GM18870 (cell line): ENCODE measurements around the gene CCDC148.
A peak's percentile ranks its signal among the peaks of the same experiment; 100 is the strongest.
"Not testable (repeated sequence)": the region's sequence is repeated elsewhere in the genome, so short reads cannot be mapped to it uniquely, and the experiment has no call there.

Experiments
- ATAC-seq: cut with Tn5 transposase; IDR thresholded peaks from one replicate; pipeline ENCODE4 v1.9.1; 2021; ENCODE audit warnings: moderate library complexity; ENCODE audit not compliant: unreplicated experiment

CCDC148 gene

DNA sequence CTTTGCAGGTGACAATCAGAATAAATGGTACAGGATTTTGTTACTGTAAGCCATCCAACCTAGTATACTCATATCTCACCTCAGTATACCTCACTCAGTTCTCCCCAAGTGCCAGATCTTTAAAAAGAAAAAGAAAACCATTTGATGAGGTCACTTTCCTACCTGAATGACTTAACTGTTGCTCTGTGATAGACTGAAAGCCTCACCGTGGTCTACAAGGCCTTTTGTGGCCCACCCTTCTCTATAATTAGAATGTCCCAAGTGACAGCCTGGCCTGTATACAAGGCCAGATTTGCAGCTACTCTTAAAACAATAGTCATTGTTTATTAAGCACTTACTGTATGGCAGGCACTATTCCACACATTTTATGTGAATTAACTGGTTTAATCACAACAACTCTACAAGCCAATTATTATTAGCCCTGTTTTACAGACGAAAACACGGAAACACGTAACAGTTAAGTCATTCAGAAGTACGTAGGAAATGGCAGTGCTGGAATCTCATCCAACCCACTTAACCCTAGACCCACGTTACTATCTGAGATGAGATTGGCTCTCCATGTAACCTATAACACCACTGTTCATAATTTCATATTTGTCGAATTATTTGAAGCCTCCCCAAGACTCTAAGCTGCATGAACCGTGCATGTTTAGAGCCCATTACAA, 28.5 kb upstream of the CCDC148 start:
- no peak for ATAC-seq

DNA sequence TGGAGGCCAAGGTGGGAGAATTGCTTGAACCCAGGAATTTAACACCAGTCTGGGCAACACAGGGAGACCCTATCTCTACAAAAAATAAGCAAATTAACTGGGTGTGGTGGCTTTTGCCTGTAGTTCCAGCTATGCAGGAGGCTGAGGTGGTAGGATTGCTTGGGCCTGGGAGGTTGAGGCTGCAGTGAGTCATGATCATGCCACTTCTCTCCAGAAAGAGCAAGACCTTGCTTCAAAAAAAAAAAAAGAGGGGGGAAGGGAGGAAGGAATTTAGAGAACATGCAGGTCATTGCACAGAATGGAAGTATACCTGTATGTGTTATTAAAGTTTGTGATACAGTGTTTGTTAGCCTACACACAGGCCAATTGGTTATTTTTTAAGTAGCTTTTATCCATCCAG, 26.0 kb upstream of the CCDC148 start:
- no peak for ATAC-seq

DNA sequence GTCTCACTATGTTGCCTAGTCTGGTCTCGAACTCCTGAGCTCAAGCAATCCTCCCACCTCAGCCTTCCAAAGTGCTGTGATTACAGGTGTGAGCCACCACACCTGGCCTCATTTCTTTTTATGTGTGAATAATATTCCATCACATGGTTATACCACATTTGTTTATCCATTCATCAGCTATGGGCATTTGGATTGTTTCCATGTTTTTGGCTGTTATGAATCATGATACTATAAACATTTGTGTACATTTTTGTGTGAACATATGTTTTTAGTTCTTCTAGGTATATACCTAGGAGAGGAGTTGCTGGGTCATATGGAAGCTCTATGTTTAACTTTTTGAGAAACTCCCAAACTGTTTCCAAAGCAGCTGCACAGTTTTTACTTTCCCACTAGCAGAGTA, 24.6 kb upstream of the CCDC148 start:
- ATAC-seq, result no peak

DNA sequence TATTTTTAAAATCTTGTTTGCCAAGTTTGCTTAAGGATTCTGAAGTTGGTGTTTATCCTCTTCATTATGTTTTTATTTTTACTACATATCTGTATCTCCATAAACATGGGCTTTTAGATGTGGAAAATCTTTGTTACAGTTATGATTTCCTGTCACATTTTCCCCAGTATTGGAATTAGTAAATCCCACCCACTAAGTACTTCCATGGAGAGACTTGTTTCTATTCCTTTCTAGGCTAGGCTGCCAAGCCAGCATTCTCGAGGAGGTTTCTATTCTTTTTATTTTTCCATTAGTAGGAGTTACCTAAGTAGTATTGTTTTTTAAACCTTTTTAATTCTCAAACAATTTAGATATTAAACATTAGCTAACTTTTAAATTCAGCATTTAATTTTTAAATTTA, 22.3 kb upstream of the CCDC148 start:
- no peak for ATAC-seq

DNA sequence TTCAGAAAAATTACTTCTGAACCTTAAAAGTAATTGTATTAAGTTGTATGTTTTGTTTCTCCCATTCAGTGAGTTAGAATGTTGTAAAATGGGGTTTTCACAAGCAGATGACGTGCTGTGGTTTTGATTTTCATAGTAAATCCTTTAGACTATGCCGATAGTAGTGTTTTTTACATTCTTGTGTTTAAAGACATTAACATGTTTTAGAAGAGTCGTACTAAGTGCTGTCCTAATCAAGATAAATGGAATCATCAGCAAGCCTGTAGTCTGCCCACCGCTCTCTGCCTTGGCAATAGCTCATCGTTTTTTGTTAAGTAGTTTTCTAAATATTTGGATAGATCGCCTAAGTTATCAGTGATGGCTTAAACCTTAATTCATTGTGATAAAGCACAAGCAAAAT, 21.7 kb upstream of the CCDC148 start:
- ATAC-seq, result no peak

DNA sequence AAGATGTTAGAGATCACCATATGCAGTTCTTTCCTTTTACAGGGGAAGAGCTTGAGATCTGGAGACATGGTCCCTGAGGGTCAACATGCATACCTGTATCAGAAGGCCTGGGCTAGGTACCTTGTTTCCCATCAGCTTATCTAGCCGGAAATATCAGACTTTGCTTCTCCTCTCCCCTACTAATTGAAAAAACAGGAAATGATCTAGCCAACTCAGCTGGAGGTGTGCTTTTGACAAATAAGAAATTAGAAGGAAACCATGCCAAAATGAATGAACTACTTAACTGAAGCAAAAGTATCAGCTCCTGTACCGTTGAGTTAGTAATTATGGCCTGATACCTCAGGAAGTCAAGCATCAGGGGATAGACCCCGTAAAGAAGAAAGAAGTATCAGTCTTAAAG, 20.6 kb upstream of the CCDC148 start:
- ATAC-seq, result no peak

DNA sequence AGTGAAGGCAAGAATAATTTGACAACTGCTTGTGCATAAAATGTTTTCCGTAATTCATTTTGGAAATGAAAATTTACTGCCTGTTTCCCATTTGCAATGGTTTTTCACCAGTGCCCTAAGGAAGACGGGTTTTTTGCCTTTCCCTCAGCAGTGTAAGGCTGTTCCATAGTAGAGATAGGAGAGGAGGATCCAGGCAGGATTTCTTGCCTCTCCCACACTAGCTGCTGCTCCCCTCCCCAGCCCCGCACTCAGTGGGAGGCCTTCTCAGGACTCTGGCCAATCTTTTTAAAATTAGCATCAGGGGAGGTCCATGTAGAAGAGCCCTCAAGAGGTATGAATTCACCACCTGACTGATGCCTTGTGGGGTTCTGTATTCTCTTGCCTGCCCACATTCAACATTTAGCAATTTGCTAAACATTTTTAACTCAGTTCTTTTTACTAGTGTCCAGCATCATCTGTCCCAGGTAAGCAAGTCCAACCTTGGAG, 18.0 kb upstream of the CCDC148 start:
- not testable (repeated sequence) for ATAC-seq

DNA sequence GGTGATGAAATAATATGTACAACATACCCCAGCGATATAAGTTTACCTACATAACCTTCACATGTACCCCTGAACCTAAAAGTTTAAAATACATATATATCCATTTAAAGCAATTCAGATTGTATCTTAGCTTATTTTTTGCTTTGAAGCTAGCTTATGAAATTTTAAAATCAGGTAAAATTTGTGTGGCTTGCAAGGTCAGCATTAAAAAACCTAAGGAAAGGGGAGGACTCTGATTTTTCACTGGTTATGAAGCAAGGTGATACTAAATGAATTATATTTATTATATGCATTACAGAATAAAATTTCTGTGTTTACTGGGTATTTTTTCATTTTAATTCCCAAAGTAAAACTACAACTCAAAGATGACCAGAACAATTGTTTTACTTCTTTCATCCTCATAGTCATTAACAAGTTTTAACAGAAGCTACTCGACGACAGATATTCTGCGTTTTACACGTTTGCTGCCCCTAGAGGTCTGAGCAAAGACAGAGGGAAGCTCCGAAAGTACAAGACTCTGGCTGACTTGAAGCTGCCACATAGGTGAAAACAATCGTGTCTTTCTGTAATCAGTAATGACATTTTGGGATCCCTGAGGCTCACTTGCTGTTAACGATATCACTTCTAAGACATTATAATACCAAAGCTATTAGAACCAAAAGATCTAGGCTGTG, 17.3 kb upstream of the CCDC148 start:
- no peak for ATAC-seq

DNA sequence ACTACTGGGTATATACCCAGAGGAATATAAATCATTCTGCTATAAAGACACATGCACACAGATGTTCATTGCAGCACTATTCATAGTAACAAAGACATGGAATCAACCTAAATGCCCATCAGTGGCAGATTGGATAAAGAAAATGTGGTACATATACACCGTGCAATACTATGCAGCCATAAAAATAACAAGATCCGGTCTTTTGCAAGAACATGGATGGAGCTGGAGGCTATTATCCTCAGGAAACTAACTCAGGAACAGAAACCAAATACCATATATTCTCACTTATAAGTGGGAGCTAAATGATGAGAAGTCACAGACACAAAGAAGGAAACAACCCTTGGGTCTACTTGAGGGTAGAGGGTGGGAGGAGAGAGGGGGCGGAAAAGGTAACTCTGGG, 16.7 kb upstream of the CCDC148 start:
- ATAC-seq, result not testable (repeated sequence)

DNA sequence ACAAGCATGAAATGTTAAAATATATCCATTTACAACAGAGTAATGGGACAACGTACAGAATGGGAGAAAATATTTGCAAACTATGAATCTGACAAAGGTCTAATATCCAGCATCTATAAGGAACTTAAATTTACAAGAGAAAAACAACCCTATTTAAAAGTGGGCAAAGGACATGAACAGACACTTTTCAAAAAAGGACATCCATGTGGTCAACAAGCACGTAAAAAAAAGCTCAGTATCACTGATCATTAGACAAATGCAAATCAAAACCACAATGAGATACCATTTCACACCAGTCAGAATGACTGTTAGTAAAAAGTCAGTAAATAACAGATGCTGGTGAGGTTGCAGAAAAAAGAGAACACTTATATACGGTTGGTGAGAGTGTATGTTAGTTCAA, 16.3 kb upstream of the CCDC148 start:
- ATAC-seq, result not testable (repeated sequence)

DNA sequence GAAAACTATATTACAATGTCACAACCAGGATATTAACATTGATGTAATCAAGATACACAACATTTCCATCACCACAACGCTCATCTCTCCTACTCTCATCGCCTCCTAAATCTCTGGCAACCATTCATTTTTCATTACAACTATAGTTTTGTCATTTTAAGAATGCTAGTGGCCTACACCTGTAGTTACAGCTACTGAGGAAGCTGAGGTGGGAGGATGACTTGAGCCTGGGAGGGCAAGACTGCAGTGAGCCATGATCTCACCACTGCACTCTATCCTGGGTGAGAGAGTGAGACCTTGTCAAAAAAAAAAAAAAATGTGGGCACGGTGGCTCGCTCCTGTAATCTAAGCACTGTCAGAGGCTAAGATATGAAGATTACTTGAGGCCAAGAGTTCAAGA, 10.7 kb upstream of the CCDC148 start:
- ATAC-seq, result no peak

DNA sequence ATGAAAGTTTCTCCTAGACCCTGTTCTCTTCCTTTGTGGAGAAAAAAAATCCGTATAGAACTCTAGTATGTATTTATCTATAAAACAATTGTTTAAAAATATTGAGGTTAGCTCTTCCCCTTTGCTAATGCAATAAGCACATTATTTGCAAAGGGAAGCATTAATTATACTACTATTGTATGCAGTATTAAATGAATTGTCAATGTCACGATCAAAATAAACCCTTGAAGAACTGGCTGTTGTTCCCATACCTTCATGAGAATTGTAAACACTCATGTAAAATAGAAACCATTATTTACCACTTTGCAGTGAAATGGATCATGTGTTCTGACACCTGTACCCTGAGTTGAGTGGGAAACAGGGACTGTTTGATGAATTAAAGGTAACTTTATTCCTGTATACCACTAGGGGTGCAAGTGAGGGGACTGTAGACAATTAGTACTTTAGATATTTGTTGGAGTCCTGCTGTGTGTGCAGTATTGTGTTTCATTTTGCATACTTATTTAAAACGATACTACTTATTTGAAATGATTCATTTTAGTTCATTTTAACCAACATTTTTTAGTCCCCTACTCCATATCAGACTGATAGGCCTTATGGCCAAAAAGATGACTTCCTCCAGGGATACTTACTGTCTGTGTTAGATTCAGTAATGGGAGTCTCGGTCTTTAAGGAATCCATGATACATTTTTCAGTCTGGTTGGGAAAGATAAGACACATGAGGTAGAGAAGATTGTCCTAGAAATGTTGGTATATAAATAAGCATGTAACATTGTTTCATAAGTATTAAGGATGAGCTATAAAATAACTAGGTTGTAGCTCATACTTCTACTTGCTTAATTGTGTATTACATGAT, 8.1 kb upstream of the CCDC148 start:
- ATAC-seq, result peak; percentile 78

DNA sequence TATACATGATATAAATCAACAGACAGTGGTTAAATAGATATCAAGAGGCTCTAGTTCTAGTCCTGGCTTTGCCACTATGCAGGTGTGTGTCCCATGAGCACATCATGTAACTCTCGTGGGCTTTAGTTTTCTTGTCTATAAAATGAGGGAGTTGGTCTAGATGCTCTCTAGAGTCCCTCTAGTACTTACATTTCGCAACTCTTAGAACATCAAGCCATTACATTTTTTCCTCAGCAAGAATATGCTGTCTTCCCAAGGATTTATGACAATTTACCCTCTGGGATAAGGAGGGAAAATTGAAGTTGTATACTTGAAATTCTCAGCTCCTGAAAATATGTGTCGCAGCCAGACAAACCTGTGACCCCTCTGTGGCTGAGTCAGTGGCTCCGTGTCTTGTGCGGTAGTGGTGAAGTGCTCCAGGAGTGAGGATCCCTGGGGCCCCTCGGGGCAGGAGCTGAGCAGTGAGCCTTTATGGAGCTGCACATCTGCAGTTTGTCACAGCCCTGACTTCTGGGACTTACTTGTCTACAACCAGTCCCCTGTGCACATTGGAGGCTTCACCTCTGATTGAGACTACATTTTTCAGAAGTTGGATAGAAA, 7.0 kb upstream of the CCDC148 start:
- ATAC-seq, result no peak

DNA sequence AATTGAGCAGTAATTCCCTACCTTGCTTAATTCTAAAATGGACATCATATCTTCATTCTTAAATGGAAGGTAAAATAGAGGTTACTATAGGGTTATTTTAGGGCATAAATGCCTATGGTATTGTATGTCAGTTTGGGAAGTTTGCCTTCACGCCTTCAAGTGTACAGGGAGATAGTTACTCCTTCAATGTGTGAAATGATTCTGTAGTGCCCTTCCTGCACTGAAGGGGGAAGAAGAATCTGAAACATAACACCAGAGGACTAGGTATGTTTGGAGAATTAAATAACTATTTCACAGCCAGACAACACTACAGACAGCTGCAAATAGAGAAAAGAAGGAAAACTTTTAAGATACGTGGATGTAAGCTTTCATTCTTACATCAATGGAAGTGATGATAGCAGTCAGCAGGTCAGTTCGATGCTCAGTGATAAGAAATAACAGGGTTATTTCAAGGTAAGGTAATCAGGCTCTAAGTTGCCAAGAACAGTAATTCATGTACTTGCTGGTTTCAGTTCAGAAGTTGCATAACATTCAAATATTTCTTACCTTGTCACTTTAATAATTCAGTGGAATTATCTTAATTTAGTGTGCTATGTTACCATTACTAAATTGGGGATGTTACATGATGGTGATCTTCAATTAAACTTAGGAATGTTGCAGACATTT, 4.2 kb upstream of the CCDC148 start:
- ATAC-seq, result no peak

DNA sequence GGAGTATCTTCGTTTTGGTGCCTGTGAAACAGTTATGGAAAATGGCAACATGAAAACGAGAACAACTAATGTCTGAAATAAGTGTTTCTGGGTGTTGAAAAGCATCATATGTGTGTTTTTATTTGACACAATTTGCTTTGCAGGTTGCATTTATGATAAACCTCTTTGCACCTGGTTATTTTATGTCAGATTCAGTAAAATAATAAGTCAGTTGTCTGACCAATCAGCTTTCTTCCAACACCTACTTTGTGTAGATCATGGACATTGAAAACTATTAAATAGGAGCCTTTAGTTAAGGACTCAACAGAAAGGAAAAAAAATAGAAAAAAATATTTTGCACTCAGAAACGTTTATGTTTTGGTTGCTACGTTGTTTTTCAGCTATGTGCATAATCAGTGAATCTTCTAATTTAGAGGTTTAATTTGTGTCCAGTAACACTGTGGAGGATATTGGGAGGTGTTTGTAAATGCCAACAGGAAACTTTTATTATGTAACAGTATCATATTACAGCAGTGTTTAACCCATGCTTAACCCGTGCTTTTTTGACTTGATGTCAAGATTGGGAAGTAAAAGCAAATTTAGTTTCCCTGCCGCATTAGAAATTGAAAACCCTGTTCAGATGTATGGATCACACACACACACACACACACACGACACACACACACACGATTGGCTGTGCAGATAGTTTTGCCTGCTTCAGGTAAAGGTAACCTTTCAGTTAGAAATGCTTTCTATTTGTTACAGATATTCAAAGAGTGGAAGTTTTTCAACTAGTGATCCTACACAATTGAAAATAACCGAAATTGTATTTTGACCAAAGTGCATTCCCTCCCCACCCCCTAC, 2.8 kb upstream of the CCDC148 start:
- ATAC-seq, result no peak

DNA sequence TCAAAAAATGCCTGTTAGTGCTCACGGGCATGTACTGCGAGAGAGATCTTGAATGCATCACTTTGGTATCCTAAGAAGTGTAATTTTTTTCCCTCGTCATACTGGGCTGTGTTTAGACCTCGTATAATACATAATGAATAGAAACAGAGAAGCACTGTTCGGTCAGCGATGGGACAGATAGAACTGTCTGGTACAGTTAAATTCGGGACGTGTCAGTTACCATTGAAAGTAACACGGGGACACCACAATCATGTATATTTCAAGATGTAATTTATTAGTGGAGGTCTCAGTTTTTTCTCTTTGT, 2.0 kb upstream of the CCDC148 start:
- no peak for ATAC-seq

DNA sequence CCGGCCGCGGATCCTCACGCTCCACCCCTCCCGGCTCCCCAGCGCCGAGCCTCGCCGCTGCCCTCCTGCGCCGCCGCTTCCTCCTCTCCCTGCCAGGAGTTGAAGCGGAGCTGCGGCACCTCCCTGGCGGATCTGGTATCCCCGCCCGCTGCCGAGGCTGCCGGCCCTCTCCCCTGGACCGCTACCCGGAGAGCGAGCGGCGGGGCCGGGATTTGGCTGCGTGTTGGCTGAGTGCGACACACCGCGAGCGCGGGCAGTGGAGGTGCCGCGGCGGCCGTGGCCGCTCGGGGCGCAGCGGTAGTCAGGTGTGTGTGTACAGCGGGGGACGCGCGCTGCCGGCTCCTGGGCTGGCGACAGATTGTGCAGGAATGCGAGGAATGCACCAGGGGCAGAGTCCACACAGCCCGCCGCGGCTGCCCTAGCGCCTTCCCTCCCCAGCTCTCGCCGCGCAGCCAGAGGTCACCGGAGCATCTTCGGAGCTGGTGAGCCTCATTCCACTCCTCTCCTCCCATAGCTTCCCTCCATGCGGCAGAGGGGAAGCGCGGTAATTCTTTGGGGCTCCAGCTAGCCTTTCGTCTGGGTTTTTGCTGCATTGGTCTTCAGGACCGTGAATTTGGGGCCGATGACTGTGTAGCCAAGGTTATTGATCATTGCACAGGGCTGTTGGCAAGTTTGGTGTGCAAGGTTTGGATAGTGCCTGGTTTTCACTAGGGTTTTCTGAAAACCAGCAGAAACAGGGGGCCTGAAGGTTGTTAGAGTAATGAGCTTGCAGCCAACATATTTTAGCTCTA, 1.5 kb upstream of the CCDC148 start:
- peak; percentile 37 for ATAC-seq

DNA sequence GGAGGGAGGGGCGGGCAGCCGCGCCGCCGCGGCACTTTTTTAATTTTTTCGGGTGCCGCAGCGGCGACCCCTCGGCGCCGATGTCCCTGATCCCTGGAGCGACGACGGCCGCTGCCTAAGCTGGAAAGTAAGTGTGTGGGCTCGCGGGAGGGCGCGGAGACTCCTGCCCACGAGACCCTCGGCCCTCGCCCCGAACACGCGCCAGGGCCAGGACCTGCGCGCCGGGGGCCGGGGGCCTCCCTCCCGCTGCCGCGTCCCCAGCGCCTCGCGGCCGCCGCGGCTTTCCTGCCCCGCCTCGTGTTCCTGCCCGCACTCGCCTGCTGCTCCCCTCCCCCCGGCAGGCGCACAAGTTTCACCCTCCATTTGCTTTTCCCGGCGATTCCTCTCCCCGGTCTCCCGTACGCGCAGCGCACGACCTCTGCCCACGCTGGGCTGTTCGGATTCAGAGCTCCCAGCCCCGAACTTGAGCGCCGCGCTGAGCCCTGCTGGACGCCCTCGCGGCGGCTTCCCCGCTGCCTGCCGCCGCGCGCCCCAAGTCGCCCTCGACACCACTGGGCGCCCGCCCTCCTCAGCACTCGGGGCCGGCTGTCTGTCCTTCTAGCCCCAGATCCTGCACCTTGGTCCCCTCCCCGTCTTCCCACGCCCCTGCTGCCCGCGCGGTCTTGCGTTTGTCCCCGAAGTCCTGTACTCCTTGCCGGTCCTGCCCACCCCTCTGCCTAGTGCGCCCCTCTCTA, 706 bp upstream of the CCDC148 start:
- ATAC-seq, result peak; percentile 21

DNA sequence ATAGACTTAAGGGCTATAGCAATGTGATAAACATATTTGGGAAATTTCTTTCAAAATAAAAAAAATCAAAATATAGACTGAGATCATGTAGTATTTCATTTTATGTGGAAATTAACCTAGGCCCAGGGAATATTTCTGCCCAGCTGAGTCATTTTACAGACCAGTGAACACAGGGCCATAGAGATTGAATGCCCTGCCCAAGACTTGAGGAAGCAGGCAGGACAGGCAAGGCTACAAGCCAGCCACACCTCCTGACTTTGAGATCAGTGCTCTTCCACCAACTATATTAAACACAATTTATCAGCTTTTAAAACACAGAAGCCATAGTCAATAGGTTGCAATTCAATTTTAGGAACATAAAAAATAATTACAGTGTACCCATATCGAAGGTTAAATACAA, 12.9 kb downstream of the CCDC148 start:
- no peak for ATAC-seq
